Neural crest cell (in vitro differentiated cells): ENCODE results near the gene ZNF423. TPM values are rescaled to one million over a fixed set of nuclear protein-coding genes. Genes with fewer than 3 reads are reported as not detected.

Source experiments
- DNase-seq: peaks from one replicate; pipeline ENCODE4 v3.0.0; 2021; ENCODE audit warnings: low read depth, mixed read lengths, low spot score
- H3K27ac Mint-ChIP-seq: one replicate; pipeline ENCODE4 v1.8.0; 2021; ENCODE audit warnings: mild to moderate bottlenecking, mixed read lengths; ENCODE audit not compliant: unreplicated experiment
- H3K27me3 Mint-ChIP-seq: 2 replicates; pipeline ENCODE4 v1.8.0; 2021; ENCODE audit warnings: low read depth, mild to moderate bottlenecking, mixed read lengths
- H3K36me3 Mint-ChIP-seq: 2 replicates; pipeline ENCODE4 v1.8.0; 2021; ENCODE audit warnings: low read depth, mild to moderate bottlenecking, mixed read lengths
- H3K4me1 Mint-ChIP-seq: 2 replicates; pipeline ENCODE4 v1.8.0; 2021; ENCODE audit warnings: mixed read lengths
- H3K4me3 Mint-ChIP-seq: one replicate; pipeline ENCODE4 v1.8.0; 2021; ENCODE audit warnings: mild to moderate bottlenecking, mixed read lengths
- H3K9me3 Mint-ChIP-seq: 2 replicates; pipeline ENCODE4 v1.8.0; 2021; ENCODE audit warnings: mixed read lengths
- CTCF ChIP-seq: fragments of 200-600 bp; sonication (generic); conservative IDR thresholded peaks from 2 replicates; pipeline ENCODE4 v1.5.0; 2021; ENCODE audit warnings: antibody characterized with exemption, mild to moderate bottlenecking
- total RNA-seq: library from RNA; stranded (reverse); gene quantifications from 2 replicates; pipeline ENCODE4 v1.2.1, GENCODE V29; 2021

ZNF423 gene
- total RNA-seq, 1 donor from 2014 or later, result 55.4 TPM

GRCh38 chr16:49458656-49459445, 397.1 kb downstream of the ZNF423 start:
- TF ChIP-seq CTCF, result no peak
- peaks cover 5% of the 10 kb centered on the region for H3K27me3 Mint-ChIP-seq
- no peak for DNase-seq
- H3K9me3 Mint-ChIP-seq, result no peaks in the 10 kb centered on the region
- no peak overlapping the region for H3K27ac Mint-ChIP-seq
- H3K36me3 Mint-ChIP-seq, result no peaks in the 10 kb centered on the region
- H3K4me1 Mint-ChIP-seq, result peaks cover 20% of the 10 kb centered on the region
- no peak overlapping the region for H3K4me3 Mint-ChIP-seq

GRCh38 chr16:49458243-49458642, 397.7 kb downstream of the ZNF423 start:
- TF ChIP-seq CTCF, result no peak
- Mint-ChIP-seq H3K36me3 (no peaks in the 10 kb centered on the region), H3K27me3 (peaks cover 3% of the 10 kb centered on the region), H3K9me3 (no peaks in the 10 kb centered on the region), H3K4me1 (peaks cover 14% of the 10 kb centered on the region), H3K27ac (no peak overlapping the region), H3K4me3 (no peak overlapping the region)
- no peak for DNase-seq

- Mint-ChIP-seq H3K4me3 (no peak overlapping the region), H3K27me3 (peaks cover 5% of the 10 kb centered on the region), H3K36me3 (no peaks in the 10 kb centered on the region), H3K9me3 (no peaks in the 10 kb centered on the region), H3K27ac (no peak overlapping the region), H3K4me1 (peaks cover 10% of the 10 kb centered on the region)
- DNase-seq, result no peak
- TF ChIP-seq CTCF, result no peak
Measured at GRCh38 chr16:49457196-49457595, 398.7 kb downstream of the ZNF423 start.

- peaks cover 7% of the 10 kb centered on the region for H3K27me3 Mint-ChIP-seq
- DNase-seq, result no peak
- no peak overlapping the region for H3K4me3 Mint-ChIP-seq
- no peaks in the 10 kb centered on the region for H3K36me3 Mint-ChIP-seq
- H3K9me3 Mint-ChIP-seq, result no peaks in the 10 kb centered on the region
- H3K27ac Mint-ChIP-seq, result no peak overlapping the region
- H3K4me1 Mint-ChIP-seq, result peaks cover 9% of the 10 kb centered on the region
- TF ChIP-seq CTCF, result no peak
Measured at GRCh38 chr16:49456763-49457162, 399.1 kb downstream of the ZNF423 start.

GRCh38 chr16:49455991-49456745, 399.7 kb downstream of the ZNF423 start:
- H3K4me3 Mint-ChIP-seq, result no peak overlapping the region
- TF ChIP-seq CTCF, result no peak
- H3K27ac Mint-ChIP-seq, result no peak overlapping the region
- DNase-seq, result no peak
- H3K9me3 Mint-ChIP-seq, result no peaks in the 10 kb centered on the region
- no peaks in the 10 kb centered on the region for H3K36me3 Mint-ChIP-seq
- peaks cover 7% of the 10 kb centered on the region for H3K27me3 Mint-ChIP-seq
- H3K4me1 Mint-ChIP-seq, result peaks cover 9% of the 10 kb centered on the region
